Suprapubic skin (tissue), 3 donors: ENCODE data around the gene DALRD3.

ENCODE experiments used
- EP300 ChIP-seq: sonication (generic); formaldehyde crosslinking; IDR thresholded peaks from one replicate; pipeline ENCODE4 v1.6.1; 2017; ENCODE audit warnings: antibody characterized with exemption
- POLR2A ChIP-seq, 2 donors: fragments of 450-650 bp; IDR thresholded peaks; one replicate each; pipeline ENCODE4 v1.6.1; 2017; ENCODE audit warnings: antibody characterized with exemption in 2 of 2, mild to moderate bottlenecking in 2 of 2, moderate library complexity in 2 of 2
- TF ChIP-seq, protein P1 (sequence below), 2 donors: fragments of 200-600 bp in 1 of 2; fragments of 450-650 bp in 1 of 2; sonication (generic) in 1 of 2; IDR thresholded peaks; one replicate each; pipeline ENCODE4 v1.5.1; 2016 to 2019; ENCODE audit warnings: antibody characterized with exemption in 2 of 2, mild to moderate bottlenecking in 1 of 2, moderate library complexity in 1 of 2

DNA sequence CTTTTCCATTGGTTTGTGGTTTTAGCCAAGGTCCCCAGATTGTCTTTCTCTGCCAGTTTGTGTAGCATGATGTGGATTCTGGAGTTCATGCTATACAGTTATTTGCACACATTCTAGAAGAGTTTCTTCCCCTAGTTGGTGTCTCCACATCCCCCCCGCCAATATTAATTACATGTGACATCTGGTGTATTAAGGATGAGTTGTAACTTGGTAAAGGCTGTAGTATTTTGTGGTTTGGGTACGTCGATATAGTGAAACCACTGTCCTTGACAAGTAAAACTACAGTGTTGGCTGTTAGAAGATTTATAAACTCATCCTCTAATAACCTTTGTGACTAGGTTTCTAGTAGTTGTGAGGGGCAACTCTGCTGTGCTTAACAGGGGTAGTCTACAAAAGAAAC lies 52.0 kb downstream of the DALRD3 start:
- no peak for TF ChIP-seq EP300
- TF ChIP-seq, protein P1, sequence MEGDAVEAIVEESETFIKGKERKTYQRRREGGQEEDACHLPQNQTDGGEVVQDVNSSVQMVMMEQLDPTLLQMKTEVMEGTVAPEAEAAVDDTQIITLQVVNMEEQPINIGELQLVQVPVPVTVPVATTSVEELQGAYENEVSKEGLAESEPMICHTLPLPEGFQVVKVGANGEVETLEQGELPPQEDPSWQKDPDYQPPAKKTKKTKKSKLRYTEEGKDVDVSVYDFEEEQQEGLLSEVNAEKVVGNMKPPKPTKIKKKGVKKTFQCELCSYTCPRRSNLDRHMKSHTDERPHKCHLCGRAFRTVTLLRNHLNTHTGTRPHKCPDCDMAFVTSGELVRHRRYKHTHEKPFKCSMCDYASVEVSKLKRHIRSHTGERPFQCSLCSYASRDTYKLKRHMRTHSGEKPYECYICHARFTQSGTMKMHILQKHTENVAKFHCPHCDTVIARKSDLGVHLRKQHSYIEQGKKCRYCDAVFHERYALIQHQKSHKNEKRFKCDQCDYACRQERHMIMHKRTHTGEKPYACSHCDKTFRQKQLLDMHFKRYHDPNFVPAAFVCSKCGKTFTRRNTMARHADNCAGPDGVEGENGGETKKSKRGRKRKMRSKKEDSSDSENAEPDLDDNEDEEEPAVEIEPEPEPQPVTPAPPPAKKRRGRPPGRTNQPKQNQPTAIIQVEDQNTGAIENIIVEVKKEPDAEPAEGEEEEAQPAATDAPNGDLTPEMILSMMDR (IDR thresholded peaks at IDR 0.05) = no peak
- no peak for TF ChIP-seq POLR2A (IDR thresholded peaks at IDR 0.05)
